Bronchial epithelial cell (primary cell): Measurements from ENCODE around the gene GARIN5A. TPM values are rescaled to one million over a fixed set of nuclear protein-coding genes. Genes with fewer than 3 reads are reported as not detected.

ENCODE experiments used
- DNase-seq: peaks from one replicate; pipeline ENCODE4 v3.0.0-alpha.2; 2010; ENCODE audit warnings: low read depth
- FAIRE-seq: peaks from 2 replicates; lab custom pipeline; 2011; peaks lifted over from hg19 to GRCh38; lab: Jason Lieb, UNC
- H3K27me3 ChIP-seq: 2 replicates; pipeline ENCODE4 v1.5.1; 2011; ENCODE audit warnings: low read length; ENCODE audit not compliant: control insufficient read depth, insufficient read depth
- H3K36me3 ChIP-seq: 2 replicates; pipeline ENCODE4 v1.5.1; 2011; ENCODE audit warnings: low read length; ENCODE audit not compliant: control insufficient read depth, insufficient read depth
- H3K4me3 ChIP-seq: 2 replicates; pipeline ENCODE4 v1.5.1; 2011; ENCODE audit warnings: mild to moderate bottlenecking, low read depth, low read length, control low read depth
- CTCF ChIP-seq: IDR thresholded peaks from 2 replicates; pipeline ENCODE4 v1.5.1; 2011; ENCODE audit warnings: mild to moderate bottlenecking, moderate library complexity, low read length, control low read depth, inconsistent platforms; ENCODE audit not compliant: insufficient read depth, severe bottlenecking
- total RNA-seq: library from RNA; depleted of rRNA; stranded (reverse); fragments of >200 nt; gene quantifications from 2 replicates; pipeline ENCODE4 v1.2.1, GENCODE V29; 2014

The GARIN5A gene
- total RNA-seq, 1 donor from 2014 or later = 0.79 TPM

- Histone ChIP-seq H3K27me3 (no peaks in the 10 kb centered on the region), H3K36me3 (no peaks in the 10 kb centered on the region), H3K4me3 (no peak overlapping the region)
- DNase-seq (no peak), FAIRE-seq (no peak)
- TF ChIP-seq CTCF = no peak
These were observed 19.3 kb downstream of the GARIN5A start for GRCh38 chr19:50457300-50457699.

- no peak for TF ChIP-seq CTCF
- Histone ChIP-seq H3K36me3 (no peaks in the 10 kb centered on the region), H3K4me3 (no peak overlapping the region), H3K27me3 (no peaks in the 10 kb centered on the region)
- FAIRE-seq = no peak
- DNase-seq = no peak
These were observed 20.7 kb downstream of the GARIN5A start for GRCh38 chr19:50455992-50456391.

- no peak for FAIRE-seq
These were observed 23.4 kb downstream of the GARIN5A start for GRCh38 chr19:50453243-50453642.

GRCh38 chr19:50451223-50451534 lies 25.5 kb downstream of the GARIN5A start:
- DNase-seq (no peak), FAIRE-seq (no peak)
- Histone ChIP-seq H3K36me3 (no peaks in the 10 kb centered on the region), H3K4me3 (no peak overlapping the region), H3K27me3 (no peaks in the 10 kb centered on the region)
- TF ChIP-seq CTCF = no peak

More at GRCh38 chr19:50453243-50453642, 23.4 kb downstream of the GARIN5A start:
- Histone ChIP-seq H3K36me3 (no peaks in the 10 kb centered on the region), H3K27me3 (no peaks in the 10 kb centered on the region), H3K4me3 (no peak overlapping the region)
- TF ChIP-seq CTCF = no peak
- DNase-seq = no peak

- FAIRE-seq (no peak), DNase-seq (no peak)
- no peak for TF ChIP-seq CTCF
- Histone ChIP-seq H3K4me3 (no peak overlapping the region), H3K36me3 (no peaks in the 10 kb centered on the region), H3K27me3 (no peaks in the 10 kb centered on the region)
These were observed 26.1 kb downstream of the GARIN5A start for GRCh38 chr19:50450369-50451222.
